Peyer's patch (tissue), 4 donors: Measurements from ENCODE around the gene MROH9. TPM values are rescaled to one million over a fixed set of nuclear protein-coding genes. Genes with fewer than 3 reads are reported as not detected.

Experiments
- DNase-seq, 3 donors: peaks; one replicate each; pipeline ENCODE4 v3.0.0-alpha.2; 2017 to 2019
- H3K27ac ChIP-seq, 4 donors: fragments of 200-600 bp; sonication (generic); one replicate each; pipeline ENCODE4 v1.5.1; 2016 to 2019
- H3K27me3 ChIP-seq, 2 donors: fragments of 200-600 bp; sonication (generic); one replicate each; pipeline ENCODE4 v1.5.1; 2019
- H3K36me3 ChIP-seq, 3 donors: fragments of 200-600 bp; sonication (generic); one replicate each; pipeline ENCODE4 v1.5.1; 2016 to 2019
- H3K4me1 ChIP-seq, 4 donors: fragments of 200-600 bp; sonication (generic); one replicate each; pipeline ENCODE4 v1.5.1; 2016 to 2019
- H3K4me3 ChIP-seq, 4 donors: fragments of 200-600 bp; sonication (generic); 1 replicate in 3 of 4; 2 replicates in 1 of 4; pipeline ENCODE4 v1.5.1; 2016 to 2019; ENCODE audit warnings: mild to moderate bottlenecking in 1 of 4
- H3K9me3 ChIP-seq, 4 donors: fragments of 200-600 bp; sonication (generic); one replicate each; pipeline ENCODE4 v1.5.1; 2016 to 2019; ENCODE audit warnings: mild to moderate bottlenecking in 1 of 4
- POLR2A ChIP-seq, 2 donors: fragments of 450-650 bp; IDR thresholded peaks; one replicate each; pipeline ENCODE4 v1.5.1; 2017; ENCODE audit warnings: antibody characterized with exemption in 2 of 2, mild to moderate bottlenecking in 2 of 2, moderate library complexity in 2 of 2
- total RNA-seq, 4 donors: library from RNA; depleted of rRNA; stranded (reverse); fragments of >200 nt; gene quantifications; one replicate each; pipeline ENCODE4 v1.1.0, GENCODE V29; 2016
- TF ChIP-seq, protein P1 (sequence below), 6 experiments: fragments of 450-650 bp in 4 of 6; fragments of 200-600 bp in 2 of 6; sonication (generic) in 1 of 6; IDR thresholded peaks; one replicate each; pipeline ENCODE4 v1.5.1; 2017 to 2019; ENCODE audit warnings: antibody characterized with exemption in 6 of 6, mild to moderate bottlenecking in 3 of 6, moderate library complexity in 1 of 6

Gene MROH9
- total RNA-seq, 4 donors from 2014 or later, result not detected

DNA sequence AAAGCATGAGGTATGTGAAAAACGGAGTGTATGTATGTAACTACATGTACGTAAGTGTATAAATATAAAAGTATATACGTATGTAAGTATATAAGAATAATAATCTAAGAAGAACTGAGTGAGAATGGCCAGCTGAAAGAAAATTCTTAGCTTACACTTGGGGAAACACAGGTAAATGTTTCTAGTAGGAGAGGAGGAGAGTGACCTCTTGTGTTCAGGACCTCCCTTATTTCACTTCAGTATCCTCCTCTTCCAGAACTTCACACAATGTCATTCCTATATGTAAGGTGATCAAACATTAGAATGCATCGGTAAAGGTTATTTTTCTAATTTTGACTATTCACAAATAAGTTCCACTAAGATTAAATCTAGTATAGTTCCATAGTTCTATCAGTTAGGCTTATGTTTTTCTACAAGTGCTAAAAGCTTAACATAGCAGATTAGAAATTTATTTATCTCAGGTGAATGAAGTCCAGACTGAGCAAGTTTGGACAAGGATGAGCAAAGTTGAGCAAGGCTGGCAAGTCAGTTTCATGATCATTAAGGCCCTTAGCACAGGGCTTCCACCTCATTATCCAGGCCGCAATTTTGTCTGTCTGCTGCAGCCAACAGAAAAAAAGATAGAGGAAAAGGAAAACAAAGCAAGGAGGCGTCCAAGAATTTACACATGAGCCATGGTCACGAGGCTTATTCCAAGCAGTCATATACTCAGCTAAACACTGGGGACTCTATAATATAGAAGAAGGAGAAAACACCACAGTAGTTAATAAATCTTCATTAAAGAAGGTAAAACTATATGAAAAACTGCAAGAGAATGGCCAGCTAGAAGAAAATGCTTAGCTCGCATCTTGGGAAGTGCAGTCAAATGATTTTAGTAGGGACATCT is 7.1 kb upstream of the MROH9 start:
- no peak for DNase-seq
- H3K4me1 ChIP-seq, result no peaks in the 10 kb centered on the region
- TF ChIP-seq, protein P1, sequence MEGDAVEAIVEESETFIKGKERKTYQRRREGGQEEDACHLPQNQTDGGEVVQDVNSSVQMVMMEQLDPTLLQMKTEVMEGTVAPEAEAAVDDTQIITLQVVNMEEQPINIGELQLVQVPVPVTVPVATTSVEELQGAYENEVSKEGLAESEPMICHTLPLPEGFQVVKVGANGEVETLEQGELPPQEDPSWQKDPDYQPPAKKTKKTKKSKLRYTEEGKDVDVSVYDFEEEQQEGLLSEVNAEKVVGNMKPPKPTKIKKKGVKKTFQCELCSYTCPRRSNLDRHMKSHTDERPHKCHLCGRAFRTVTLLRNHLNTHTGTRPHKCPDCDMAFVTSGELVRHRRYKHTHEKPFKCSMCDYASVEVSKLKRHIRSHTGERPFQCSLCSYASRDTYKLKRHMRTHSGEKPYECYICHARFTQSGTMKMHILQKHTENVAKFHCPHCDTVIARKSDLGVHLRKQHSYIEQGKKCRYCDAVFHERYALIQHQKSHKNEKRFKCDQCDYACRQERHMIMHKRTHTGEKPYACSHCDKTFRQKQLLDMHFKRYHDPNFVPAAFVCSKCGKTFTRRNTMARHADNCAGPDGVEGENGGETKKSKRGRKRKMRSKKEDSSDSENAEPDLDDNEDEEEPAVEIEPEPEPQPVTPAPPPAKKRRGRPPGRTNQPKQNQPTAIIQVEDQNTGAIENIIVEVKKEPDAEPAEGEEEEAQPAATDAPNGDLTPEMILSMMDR (IDR thresholded peaks at IDR 0.05), result peak in 4 of 6 experiments; percentile 9 to 61 (median 41)
- TF ChIP-seq POLR2A (IDR thresholded peaks at IDR 0.05), result no peak
- no peak overlapping the region for H3K27ac ChIP-seq
- H3K36me3 ChIP-seq, result no peaks in the 10 kb centered on the region
- H3K9me3 ChIP-seq, result no peaks in the 10 kb centered on the region
- H3K4me3 ChIP-seq, result no peak overlapping the region
- no peaks in the 10 kb centered on the region for H3K27me3 ChIP-seq

DNA sequence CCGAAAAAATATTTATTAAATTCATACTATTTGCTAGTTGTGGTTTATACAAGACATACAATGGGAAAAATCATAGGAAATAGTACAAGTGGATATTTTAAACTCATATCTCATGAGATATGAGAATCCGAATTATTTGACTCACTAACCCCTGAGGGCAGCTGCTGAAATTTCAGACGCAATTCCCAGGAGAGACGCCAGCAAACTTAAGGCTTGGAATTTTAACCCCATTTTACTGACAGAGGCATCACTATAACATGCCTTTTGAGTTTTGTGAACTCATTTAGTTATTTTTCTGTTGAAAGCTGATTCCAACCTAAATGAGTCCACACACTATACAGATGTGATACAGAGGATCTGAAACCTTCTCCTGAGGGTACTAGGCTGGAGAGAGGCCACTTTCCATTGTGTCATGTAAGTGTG is 5.9 kb upstream of the MROH9 start:
- DNase-seq, result no peak
- no peaks in the 10 kb centered on the region for H3K36me3 ChIP-seq
- no peaks in the 10 kb centered on the region for H3K27me3 ChIP-seq
- H3K4me3 ChIP-seq, result no peak overlapping the region
- no peak overlapping the region for H3K27ac ChIP-seq
- no peaks in the 10 kb centered on the region for H3K4me1 ChIP-seq
- TF ChIP-seq, protein P1 (IDR thresholded peaks at IDR 0.05), result no peak
- no peak for TF ChIP-seq POLR2A (IDR thresholded peaks at IDR 0.05)
- no peaks in the 10 kb centered on the region for H3K9me3 ChIP-seq

DNA sequence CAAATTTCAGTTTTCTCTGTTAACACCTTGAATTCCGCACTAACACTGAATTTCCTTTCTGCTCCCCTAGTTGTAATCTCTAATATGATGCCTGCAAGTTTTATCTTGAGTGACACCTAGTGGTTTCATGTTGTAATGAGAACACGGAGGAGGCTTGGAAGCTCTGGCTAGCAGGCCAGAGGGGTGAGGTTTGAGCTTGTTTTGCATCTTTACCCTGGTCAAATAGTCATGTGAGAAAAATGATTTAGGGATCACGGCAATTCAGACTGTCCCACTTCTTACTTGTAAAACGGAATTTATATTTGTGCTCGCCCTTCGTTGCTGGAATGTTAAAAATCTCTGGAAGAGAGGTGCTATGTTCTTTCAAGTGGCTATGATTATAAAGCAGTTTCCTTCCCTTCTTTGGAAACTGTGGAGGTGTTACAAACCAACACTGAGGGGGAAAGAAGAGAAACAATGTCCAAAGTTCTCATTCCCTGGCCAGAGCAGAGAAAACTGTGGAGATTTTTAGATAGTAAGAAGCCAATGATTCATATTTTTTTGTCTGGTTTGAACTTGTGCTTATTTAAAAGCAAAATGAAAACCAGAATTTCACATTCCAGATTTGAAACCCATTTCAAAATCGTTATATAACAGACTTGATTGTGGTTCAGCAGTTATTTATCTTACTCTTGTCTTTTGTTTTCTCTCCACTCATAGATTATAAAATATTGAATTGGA is 5.3 kb upstream of the MROH9 start:
- H3K36me3 ChIP-seq, result no peaks in the 10 kb centered on the region
- H3K4me3 ChIP-seq, result no peak overlapping the region
- TF ChIP-seq POLR2A (IDR thresholded peaks at IDR 0.05), result no peak
- TF ChIP-seq, protein P1 (IDR thresholded peaks at IDR 0.05), result peak in 5 of 6 experiments; percentile 27 to 83 (median 79)
- H3K9me3 ChIP-seq, result no peaks in the 10 kb centered on the region
- no peak overlapping the region for H3K27ac ChIP-seq
- no peaks in the 10 kb centered on the region for H3K4me1 ChIP-seq
- no peaks in the 10 kb centered on the region for H3K27me3 ChIP-seq
- no peak for DNase-seq

DNA sequence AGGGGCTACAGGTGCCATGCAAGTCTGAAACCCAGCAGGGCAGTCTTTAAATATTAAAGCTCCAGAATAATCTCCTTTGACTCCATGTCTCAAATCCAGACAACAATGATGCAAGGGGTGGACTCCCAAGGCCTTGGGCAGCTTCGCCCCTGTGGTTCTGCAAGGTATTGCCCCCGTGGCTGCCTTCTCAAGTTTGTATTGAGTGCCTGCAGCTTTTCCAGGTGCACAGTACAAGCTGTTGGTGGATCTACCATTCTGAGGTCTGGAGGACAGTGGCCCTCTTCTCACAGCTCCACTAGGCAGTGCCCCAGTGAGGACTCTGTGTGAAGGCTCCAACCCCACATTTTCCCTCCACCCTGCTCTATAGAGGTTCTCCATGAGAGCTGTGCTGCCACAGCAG is 3.7 kb upstream of the MROH9 start:
- no peaks in the 10 kb centered on the region for H3K27me3 ChIP-seq
- no peak for TF ChIP-seq POLR2A (IDR thresholded peaks at IDR 0.05)
- TF ChIP-seq, protein P1 (IDR thresholded peaks at IDR 0.05), result no peak
- no peak overlapping the region for H3K4me3 ChIP-seq

DNA sequence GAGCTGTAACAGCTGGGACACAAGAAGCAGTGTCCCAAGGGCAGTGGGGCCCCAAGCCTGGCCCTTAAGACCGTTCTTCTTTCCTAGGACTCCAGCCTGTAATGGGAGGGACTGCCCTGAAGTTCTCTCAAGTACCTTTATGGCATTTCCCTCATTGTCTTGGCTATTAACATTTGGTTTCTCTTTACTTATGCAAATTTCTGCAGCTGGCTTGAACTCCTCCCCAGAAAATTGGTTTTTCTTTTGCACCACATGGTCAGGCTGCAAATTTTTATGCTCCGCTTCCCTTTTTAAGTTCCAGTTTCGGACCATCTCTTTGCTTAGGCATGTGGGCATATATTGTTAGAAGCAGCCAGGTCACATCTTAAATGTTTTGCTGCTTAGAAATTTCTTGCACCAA is 3.1 kb upstream of the MROH9 start:
- no peak overlapping the region for H3K27ac ChIP-seq
- H3K4me1 ChIP-seq, result no peaks in the 10 kb centered on the region
- TF ChIP-seq, protein P1 (IDR thresholded peaks at IDR 0.05), result no peak
- TF ChIP-seq POLR2A (IDR thresholded peaks at IDR 0.05), result no peak
- DNase-seq, result no peak
- no peaks in the 10 kb centered on the region for H3K27me3 ChIP-seq
- H3K9me3 ChIP-seq, result no peaks in the 10 kb centered on the region
- H3K4me3 ChIP-seq, result no peak overlapping the region
- no peaks in the 10 kb centered on the region for H3K36me3 ChIP-seq

More for the DNA sequence above, 3.7 kb upstream of the MROH9 start:
- no peak overlapping the region for H3K27ac ChIP-seq
- no peak for DNase-seq
- H3K36me3 ChIP-seq, result no peaks in the 10 kb centered on the region
- H3K4me1 ChIP-seq, result no peaks in the 10 kb centered on the region
- H3K9me3 ChIP-seq, result no peaks in the 10 kb centered on the region
